Transverse colon (tissue), 4 donors: Measurements from ENCODE around the gene HIVEP3. TPM values are rescaled to one million over a fixed set of nuclear protein-coding genes. Genes with fewer than 3 reads are reported as not detected.
A peak's percentile ranks its signal among the peaks of the same experiment; 100 is the strongest.

ENCODE experiments used
- DNase-seq: peaks from one replicate; pipeline ENCODE4 v3.0.0-alpha.2; 2019
- H3K27ac ChIP-seq, 4 donors: fragments of 200-600 bp; sonication (generic); 2 replicates each; pipeline ENCODE4 v1.5.1; 2016 to 2018; ENCODE audit warnings: inconsistent platforms in 4 of 4
- H3K27me3 ChIP-seq: fragments of 200-600 bp; sonication (generic); 2 replicates; pipeline ENCODE4 v1.5.1; 2017; ENCODE audit warnings: inconsistent platforms
- H3K36me3 ChIP-seq, 4 donors: fragments of 200-600 bp; sonication (generic); 2 replicates each; pipeline ENCODE4 v1.5.1; 2017 to 2019; ENCODE audit warnings: inconsistent platforms in 4 of 4
- H3K4me1 ChIP-seq, 4 donors: fragments of 200-600 bp; sonication (generic); 2 replicates each; pipeline ENCODE4 v1.5.1; 2017 to 2020; ENCODE audit warnings: inconsistent platforms in 4 of 4
- H3K4me3 ChIP-seq, 4 donors: fragments of 200-600 bp; sonication (generic); 1 replicate in 1 of 4; 2 replicates in 3 of 4; pipeline versions ENCODE4 v1.5.1 to v1.6.1; 2017 to 2019; ENCODE audit warnings: inconsistent platforms in 4 of 4
- H3K9me3 ChIP-seq, 2 donors: fragments of 200-600 bp; sonication (generic); 2 replicates each; pipeline ENCODE4 v1.5.1; 2017 to 2019; ENCODE audit warnings: inconsistent platforms in 2 of 2
- CTCF ChIP-seq, 5 experiments: fragments of 200-600 bp in 3 of 5; fragments of 450-650 bp in 2 of 5; sonication (generic) in 3 of 5; IDR thresholded peaks; 1 replicate in 2 of 5; 2 replicates in 3 of 5; pipeline ENCODE4 v1.5.1; 2016 to 2017; ENCODE audit warnings: antibody characterized with exemption in 5 of 5, inconsistent platforms in 3 of 5, mild to moderate bottlenecking in 2 of 5, moderate library complexity in 1 of 5
- EP300 ChIP-seq: sonication (generic); formaldehyde crosslinking; IDR thresholded peaks from one replicate; pipeline ENCODE4 v1.6.1; 2017; ENCODE audit warnings: antibody characterized with exemption, low read depth
- POLR2A ChIP-seq: fragments of 450-650 bp; IDR thresholded peaks from one replicate; pipeline ENCODE4 v1.6.1; 2016; ENCODE audit warnings: antibody characterized with exemption, mild to moderate bottlenecking, moderate library complexity
- POLR2AphosphoS5 ChIP-seq, 3 donors: sonication (generic); formaldehyde crosslinking; IDR thresholded peaks; one replicate each; pipeline ENCODE4 v1.6.1; 2016; ENCODE audit warnings: antibody characterized with exemption in 3 of 3
- WGBS, 2 donors: methylation state at CpG; one replicate each; pipeline ENCODE4 v1.1.5; 2018; ENCODE audit warnings: low coverage in 1 of 2; 5-methylcytosine and 5-hydroxymethylcytosine counted together
- in situ Hi-C, 4 donors: fragments of 200-750 bp; cut with MboI; loops; one replicate each; pipeline versions ENCODE4 v1.15.0 to v1.15.1; 2017; ENCODE audit warnings: low sequenced_read_pairs in 3 of 4, low pct_ligation_motif_present in 1 of 4, low pct_unique_long_range_greater_than_20kb in 1 of 4
- intact Hi-C: fragments of 100-400 bp; cut with DNase I; formaldehyde crosslinking; loops from one replicate; pipeline ENCODE4 v1.15.1; 2023; ENCODE audit warnings: low total_unique reads
- total RNA-seq, 4 donors: library from RNA; depleted of rRNA; stranded (reverse); fragments of >200 nt; gene quantifications; one replicate each; pipeline ENCODE4 v1.1.0, GENCODE V29; 2016

The HIVEP3 gene
- total RNA-seq, 4 donors from 2014 or later: 3.7 to 15.0 (median 5.2) TPM

DNA sequence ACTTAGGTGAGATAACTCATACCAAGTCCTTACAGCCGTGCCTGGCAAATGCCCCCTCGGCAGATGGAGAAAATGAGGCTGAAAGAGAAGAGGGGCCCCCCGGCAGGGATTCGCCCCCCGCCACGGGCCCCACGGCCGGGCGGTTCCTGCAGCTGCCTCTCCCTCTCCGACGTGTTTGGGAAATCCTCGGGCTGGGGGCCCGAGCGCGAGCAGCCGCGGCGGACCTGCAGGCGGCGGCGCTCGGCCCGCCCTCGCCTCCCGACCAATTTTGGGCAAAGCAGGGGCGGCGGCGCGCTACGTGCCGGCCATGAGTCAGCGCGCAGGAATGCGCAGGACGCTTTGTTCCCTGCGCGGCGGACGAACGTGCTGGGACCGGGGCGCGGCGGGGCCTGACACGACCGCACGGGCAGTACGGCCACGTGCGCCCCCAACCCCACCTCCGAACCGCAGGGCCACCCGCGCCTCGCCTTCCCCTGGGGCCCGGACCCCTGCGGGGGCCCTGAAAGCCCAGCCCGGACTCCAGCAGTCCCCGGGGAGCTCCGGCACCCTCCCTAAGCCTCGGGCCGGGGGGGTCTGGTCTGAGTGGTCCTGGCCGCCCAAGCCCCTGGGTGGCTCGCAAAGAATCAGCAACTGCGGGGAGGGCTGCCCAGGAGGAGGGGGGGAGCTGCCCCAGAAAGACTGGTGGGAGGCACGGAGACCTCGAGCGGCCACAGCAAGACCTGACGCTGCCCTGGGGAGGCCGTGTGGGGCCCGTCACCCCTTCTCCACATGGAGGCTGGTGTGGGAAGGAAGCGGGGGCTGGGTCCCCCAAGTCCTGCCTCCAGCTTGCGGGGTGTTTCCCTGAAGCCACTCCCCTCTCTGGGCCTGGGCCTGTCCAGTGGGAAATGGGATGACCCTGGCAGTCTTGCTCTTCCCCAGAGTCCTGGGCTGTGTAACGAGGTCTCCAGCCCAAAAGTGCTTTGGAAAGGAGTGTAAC lies 422.4 kb downstream of the HIVEP3 start:
- Histone ChIP-seq H3K36me3 (no peaks in the 10 kb centered on the region), H3K9me3 (no peaks in the 10 kb centered on the region), H3K4me3 (peak overlapping the region in 3 of 4 donors; percentile 17 to 36 (median 17)), H3K4me1 (peaks cover 38 to 55% (median 48%) of the 10 kb centered on the region in 4 donors), H3K27me3 (peaks cover 13% of the 10 kb centered on the region), H3K27ac (peak overlapping the region; percentile 74 to 85 (median 80))
- DNase-seq: peak; percentile 89
- TF ChIP-seq POLR2A (peak; percentile 32), POLR2AphosphoS5 (IDR thresholded peaks at IDR 0.05) (peak; percentile 77 to 96 (median 92)), EP300 (peak; percentile 99), CTCF (IDR thresholded peaks at IDR 0.05) (peak in 2 of 5 experiments; percentile 12 to 35)
- 10% methylated on average over 53 of the region's 74 CpGs; no CpG with 5 or more reads in 1 of the 2 donors for WGBS, 2 donors
- in situ Hi-C loops (no loop called here), intact Hi-C loops (no loop called here)

DNA sequence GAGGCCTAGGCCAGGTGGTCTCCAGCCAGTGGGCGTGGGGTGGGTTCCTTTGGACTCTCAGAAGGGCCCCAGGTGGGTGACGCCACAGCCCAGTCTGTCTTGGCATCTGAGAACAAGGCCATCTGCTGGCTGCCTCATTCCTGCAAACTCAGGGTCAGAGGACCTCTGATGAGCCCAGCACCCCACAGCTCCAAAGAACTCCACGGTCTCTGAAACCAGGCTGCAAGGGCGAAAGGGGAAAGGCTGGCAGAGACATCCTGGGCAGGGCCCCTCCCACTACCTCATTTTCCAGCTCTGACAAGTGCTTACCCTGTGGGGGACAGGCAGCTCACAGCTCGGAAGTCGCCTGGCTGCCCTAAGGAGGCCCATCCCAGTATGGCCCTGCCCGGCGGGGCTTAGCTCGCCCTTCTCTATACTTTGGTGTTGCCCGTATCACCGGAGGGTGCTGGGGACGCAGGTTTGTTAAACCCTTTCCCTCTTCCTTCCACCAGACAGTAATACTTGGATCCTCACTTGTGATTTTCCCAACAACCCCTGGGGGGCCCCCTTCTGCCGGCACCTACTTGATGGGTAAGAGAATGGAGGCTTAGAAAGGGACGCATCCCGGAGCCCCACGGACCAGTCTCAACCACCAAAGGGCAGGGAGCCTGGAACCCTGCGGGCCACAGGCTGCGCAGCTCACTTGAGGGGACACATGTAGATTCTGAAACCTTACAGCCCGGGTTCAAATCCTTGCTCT lies 423.3 kb downstream of the HIVEP3 start:
- H3K36me3 ChIP-seq: no peaks in the 10 kb centered on the region
- H3K27me3 ChIP-seq: peaks cover 13% of the 10 kb centered on the region
- no peak overlapping the region for H3K4me3 ChIP-seq
- in situ Hi-C loops: no loop called here
- peak overlapping the region; percentile 74 to 85 (median 80) for H3K27ac ChIP-seq
- peaks cover 30 to 46% (median 38%) of the 10 kb centered on the region in 4 donors for H3K4me1 ChIP-seq
- 60 to 80% methylated on average over 1 to 19 of the region's 19 CpGs for WGBS, 2 donors
- DNase-seq: no peak
- H3K9me3 ChIP-seq: no peaks in the 10 kb centered on the region
- intact Hi-C loops: no loop called here
- TF ChIP-seq POLR2AphosphoS5 (IDR thresholded peaks at IDR 0.05) (no peak), CTCF (IDR thresholded peaks at IDR 0.05) (peak in 2 of 5 experiments; percentile 8 to 13)

DNA sequence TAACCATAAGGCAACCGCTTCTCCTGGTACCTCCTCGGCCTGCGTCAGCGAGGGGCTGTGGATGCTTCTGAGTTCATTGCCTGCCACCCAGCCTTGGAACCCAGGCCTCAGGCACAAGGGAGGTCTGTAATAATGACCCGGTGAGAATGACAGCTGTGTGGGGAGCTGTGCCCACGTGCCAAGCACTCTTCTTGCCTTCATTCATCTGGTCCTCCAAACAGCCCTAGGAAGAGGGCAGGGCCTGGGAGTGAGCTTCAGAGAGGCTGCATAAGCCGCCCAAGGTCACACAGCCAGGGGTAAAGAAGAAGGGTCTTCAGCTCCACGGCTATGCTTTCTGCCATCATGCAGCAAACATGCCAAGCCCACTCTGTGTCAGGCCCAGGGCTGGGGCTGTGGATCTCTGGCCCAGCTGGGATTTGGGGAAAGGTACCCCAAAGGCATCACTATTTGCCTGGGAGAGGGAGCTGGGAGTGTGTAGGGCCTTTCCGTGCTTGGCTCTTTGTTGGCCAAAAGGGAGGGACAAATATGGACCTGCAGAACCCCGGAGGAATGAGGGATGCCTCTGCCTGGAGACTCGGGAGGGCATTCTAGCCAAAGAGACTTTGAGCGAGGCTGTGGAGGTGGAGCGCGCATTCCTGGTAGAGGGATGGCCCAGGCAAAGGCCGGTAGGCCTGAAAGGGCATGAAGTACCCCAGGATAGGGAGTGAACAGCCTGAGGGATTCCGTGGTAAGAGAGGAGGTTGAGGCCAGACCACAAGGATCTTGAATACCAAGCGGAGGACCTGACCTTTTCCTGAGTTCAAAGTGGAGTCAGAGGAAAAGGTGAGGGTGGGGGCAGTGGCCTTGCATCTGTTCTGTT lies 424.1 kb downstream of the HIVEP3 start:
- TF ChIP-seq POLR2AphosphoS5 (IDR thresholded peaks at IDR 0.05) (no peak), POLR2A (no peak), EP300 (no peak), CTCF (IDR thresholded peaks at IDR 0.05) (no peak)
- DNase-seq: no peak
- WGBS, 2 donors: 85 to 100% methylated on average over 1 to 16 of the region's 17 CpGs
- Histone ChIP-seq H3K4me3 (no peak overlapping the region), H3K4me1 (peaks cover 23 to 39% (median 30%) of the 10 kb centered on the region in 4 donors), H3K36me3 (no peaks in the 10 kb centered on the region), H3K27ac (peak overlapping the region in 1 of 4 donors; percentile 74), H3K27me3 (peaks cover 13% of the 10 kb centered on the region), H3K9me3 (no peaks in the 10 kb centered on the region)
- in situ Hi-C loops (no loop called here), intact Hi-C loops (no loop called here)
